Neural cell (in vitro differentiated cells): ENCODE results near the gene RSL24D1. TPM values are rescaled to one million over a fixed set of nuclear protein-coding genes. Genes with fewer than 3 reads are reported as not detected.

Source experiments
- H2AFZ ChIP-seq: fragments of 200-600, 300-800 bp; sonication (generic), shearing (Covaris generic); 2 replicates; pipeline ENCODE4 v1.6.0; 2014; ENCODE audit warnings: low read depth, mild to moderate bottlenecking, antibody characterized with exemption, low read length, moderate library complexity
- H3F3A ChIP-seq: fragments of 200-600 bp; shearing (Covaris generic); 2 replicates; pipeline ENCODE4 v1.6.1; 2016; ENCODE audit warnings: mild to moderate bottlenecking, moderate library complexity, mixed read lengths, antibody characterized with exemption, low read length; ENCODE audit not compliant: insufficient read depth, poor library complexity, severe bottlenecking
- H3K27ac ChIP-seq: fragments of 200-600, 300-800 bp; sonication (generic), shearing (Covaris generic); 2 replicates; pipeline ENCODE4 v1.5.1; 2014; ENCODE audit warnings: mild to moderate bottlenecking, low read length, moderate library complexity
- H3K27me3 ChIP-seq: fragments of 300-800, 200-600 bp; sonication (generic), shearing (Covaris generic); 2 replicates; pipeline ENCODE4 v1.6.0; 2014; ENCODE audit warnings: mild to moderate bottlenecking, low read depth, low read length, moderate library complexity; ENCODE audit not compliant: insufficient read depth
- H3K36me3 ChIP-seq: fragments of 300-800, 200-600 bp; sonication (generic), shearing (Covaris generic); 2 replicates; pipeline ENCODE4 v1.5.1; 2014; ENCODE audit warnings: mild to moderate bottlenecking, antibody characterized with exemption, low read length, moderate library complexity; ENCODE audit not compliant: insufficient read depth
- H3K4me2 ChIP-seq: fragments of 300-800, 200-600 bp; sonication (generic), shearing (Covaris generic); 2 replicates; pipeline ENCODE4 v1.6.0; 2014; ENCODE audit warnings: mild to moderate bottlenecking, low read length
- H3K4me3 ChIP-seq: fragments of 300-800, 200-600 bp; sonication (generic), shearing (Covaris generic); 2 replicates; pipeline ENCODE4 v1.5.1; 2014; ENCODE audit warnings: mild to moderate bottlenecking, low read length, moderate library complexity
- H3K79me2 ChIP-seq: fragments of 200-600 bp; shearing (Covaris generic); replicated peaks from 2 replicates; pipeline ENCODE4 v1.6.0; 2014; ENCODE audit warnings: mild to moderate bottlenecking, low read length, moderate library complexity; ENCODE audit not compliant: insufficient read depth
- H3K9ac ChIP-seq: fragments of 300-800, 200-600 bp; sonication (generic), shearing (Covaris generic); 2 replicates; pipeline ENCODE4 v1.6.1; 2016; ENCODE audit warnings: mild to moderate bottlenecking, low read length, mixed read lengths
- H3K9me2 ChIP-seq: fragments of 200-600 bp; shearing (Covaris generic); 2 replicates; pipeline ENCODE4 v1.6.1; 2016; ENCODE audit warnings: mild to moderate bottlenecking, low read length, mixed read lengths; ENCODE audit not compliant: insufficient read depth
- H3K9me3 ChIP-seq: fragments of 200-600, 300-800 bp; sonication (generic), shearing (Covaris generic); 2 replicates; pipeline ENCODE4 v1.6.1; 2016; ENCODE audit warnings: mild to moderate bottlenecking, mixed run types, low read length, moderate library complexity, mixed read lengths
- H4K20me1 ChIP-seq: fragments of 200-600 bp; shearing (Covaris generic); 2 replicates; pipeline ENCODE4 v1.6.1; 2016; ENCODE audit warnings: mild to moderate bottlenecking, mixed run types; ENCODE audit not compliant: insufficient read depth
- EP300 ChIP-seq: fragments of 450-650 bp; conservative IDR thresholded peaks from 2 replicates; pipeline ENCODE4 v1.6.1; 2014; ENCODE audit warnings: antibody characterized with exemption, mild to moderate bottlenecking, moderate library complexity; ENCODE audit not compliant: poor library complexity, severe bottlenecking
- EZH2 ChIP-seq: fragments of 200-600, 300-800 bp; shearing (Covaris generic), sonication (generic); IDR thresholded peaks from 2 replicates; pipeline ENCODE4 v1.6.1; 2014; ENCODE audit warnings: antibody characterized with exemption, low read length, borderline replicate concordance, mild to moderate bottlenecking; ENCODE audit not compliant: insufficient read depth, poor library complexity, severe bottlenecking
- POLR2AphosphoS5 ChIP-seq: IDR thresholded peaks from 2 replicates; pipeline ENCODE4 v1.6.1; 2012
- RAD21 ChIP-seq: fragments of 450-650 bp; conservative IDR thresholded peaks from 2 replicates; pipeline ENCODE4 v1.6.1; 2014; ENCODE audit warnings: antibody characterized with exemption, mild to moderate bottlenecking, moderate library complexity
- SMC3 ChIP-seq: fragments of 450-650 bp; conservative IDR thresholded peaks from 2 replicates; pipeline ENCODE4 v1.6.1; 2014; ENCODE audit warnings: antibody characterized with exemption, mild to moderate bottlenecking, moderate library complexity; ENCODE audit not compliant: poor library complexity
- TAF1 ChIP-seq: IDR thresholded peaks from 2 replicates; pipeline ENCODE4 v1.6.1; 2012; ENCODE audit warnings: low read depth
- polyA plus RNA-seq: library from polyadenylated mRNA; depleted of rRNA; stranded (reverse); fragments of >200 nt; gene quantifications from 2 replicates; pipeline ENCODE4 v1.2.3, GENCODE V29; 2014
- TF ChIP-seq, protein P1 (sequence below): IDR thresholded peaks from 2 replicates; pipeline ENCODE4 v1.6.1; 2012; ENCODE audit warnings: borderline replicate concordance
- TF ChIP-seq, protein P2 (sequence below): fragments of 450-650 bp; IDR thresholded peaks from 2 replicates; pipeline ENCODE4 v1.5.1; 2014; ENCODE audit warnings: antibody characterized with exemption, mild to moderate bottlenecking, moderate library complexity; ENCODE audit not compliant: poor library complexity, severe bottlenecking

RSL24D1 gene
- polyA plus RNA-seq, 1 donor from 2014 or later: 227 TPM

DNA sequence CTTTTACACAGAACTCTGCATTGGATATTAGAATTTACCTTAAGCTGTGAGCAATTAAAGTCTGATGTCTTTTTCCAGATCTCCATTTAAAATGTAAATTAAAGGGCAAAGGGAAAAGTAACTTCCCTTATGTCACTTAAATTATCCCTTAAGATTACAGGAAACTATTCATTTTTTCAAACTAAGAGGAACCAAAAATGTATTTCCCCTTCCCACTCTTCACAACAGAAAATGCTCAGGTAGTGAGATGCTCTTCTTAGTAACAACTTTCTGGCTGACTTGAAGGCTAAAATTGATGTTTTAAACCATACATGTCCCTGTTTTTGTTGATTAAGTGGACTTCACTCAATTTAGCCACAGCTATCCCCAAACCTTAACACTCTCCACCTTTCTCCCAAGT, 17.6 kb downstream of the RSL24D1 start:
- TF ChIP-seq RAD21 (no peak), TAF1 (no peak), EZH2 (no peak), EP300 (no peak)
- no peak overlapping the region for H3K9ac ChIP-seq
- H2AFZ ChIP-seq: no peak overlapping the region
- H3F3A ChIP-seq: no peaks in the 10 kb centered on the region
- H3K27ac ChIP-seq: no peak overlapping the region
- no peaks in the 10 kb centered on the region for H4K20me1 ChIP-seq
- peaks cover 3% of the 10 kb centered on the region for H3K36me3 ChIP-seq
- H3K4me3 ChIP-seq: no peak overlapping the region
- no peaks in the 10 kb centered on the region for H3K79me2 ChIP-seq
- no peaks in the 10 kb centered on the region for H3K9me2 ChIP-seq
- H3K27me3 ChIP-seq: no peaks in the 10 kb centered on the region
- H3K4me2 ChIP-seq: no peak overlapping the region
- H3K9me3 ChIP-seq: no peaks in the 10 kb centered on the region

DNA sequence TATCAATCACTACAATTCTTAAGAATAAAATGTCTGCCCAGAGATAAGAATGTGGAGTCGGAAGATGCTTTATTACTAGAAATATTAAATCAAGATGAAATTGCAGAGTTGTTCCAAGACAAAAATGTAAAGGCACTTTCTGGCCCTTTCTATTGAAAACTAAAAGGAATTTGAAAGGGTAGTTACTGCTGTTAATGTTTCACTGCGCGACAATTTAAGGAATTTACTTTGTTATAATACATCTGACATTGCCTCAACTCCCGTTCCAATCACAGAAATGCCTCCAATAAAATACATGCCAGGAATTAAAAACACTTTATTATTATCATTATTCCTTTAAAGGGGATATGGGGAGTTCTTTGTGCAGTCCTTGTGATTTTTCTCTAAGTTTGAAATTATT, 26.4 kb downstream of the RSL24D1 start:
- Histone ChIP-seq H3K9me2 (no peaks in the 10 kb centered on the region), H3K4me3 (no peak overlapping the region), H2AFZ (no peak overlapping the region), H3F3A (no peaks in the 10 kb centered on the region), H3K27ac (no peak overlapping the region), H4K20me1 (no peaks in the 10 kb centered on the region), H3K9ac (no peak overlapping the region), H3K36me3 (no peaks in the 10 kb centered on the region), H3K79me2 (no peaks in the 10 kb centered on the region), H3K4me2 (no peak overlapping the region), H3K9me3 (no peaks in the 10 kb centered on the region), H3K27me3 (no peaks in the 10 kb centered on the region)
- no peak for TF ChIP-seq EP300
- TF ChIP-seq, protein P1, sequence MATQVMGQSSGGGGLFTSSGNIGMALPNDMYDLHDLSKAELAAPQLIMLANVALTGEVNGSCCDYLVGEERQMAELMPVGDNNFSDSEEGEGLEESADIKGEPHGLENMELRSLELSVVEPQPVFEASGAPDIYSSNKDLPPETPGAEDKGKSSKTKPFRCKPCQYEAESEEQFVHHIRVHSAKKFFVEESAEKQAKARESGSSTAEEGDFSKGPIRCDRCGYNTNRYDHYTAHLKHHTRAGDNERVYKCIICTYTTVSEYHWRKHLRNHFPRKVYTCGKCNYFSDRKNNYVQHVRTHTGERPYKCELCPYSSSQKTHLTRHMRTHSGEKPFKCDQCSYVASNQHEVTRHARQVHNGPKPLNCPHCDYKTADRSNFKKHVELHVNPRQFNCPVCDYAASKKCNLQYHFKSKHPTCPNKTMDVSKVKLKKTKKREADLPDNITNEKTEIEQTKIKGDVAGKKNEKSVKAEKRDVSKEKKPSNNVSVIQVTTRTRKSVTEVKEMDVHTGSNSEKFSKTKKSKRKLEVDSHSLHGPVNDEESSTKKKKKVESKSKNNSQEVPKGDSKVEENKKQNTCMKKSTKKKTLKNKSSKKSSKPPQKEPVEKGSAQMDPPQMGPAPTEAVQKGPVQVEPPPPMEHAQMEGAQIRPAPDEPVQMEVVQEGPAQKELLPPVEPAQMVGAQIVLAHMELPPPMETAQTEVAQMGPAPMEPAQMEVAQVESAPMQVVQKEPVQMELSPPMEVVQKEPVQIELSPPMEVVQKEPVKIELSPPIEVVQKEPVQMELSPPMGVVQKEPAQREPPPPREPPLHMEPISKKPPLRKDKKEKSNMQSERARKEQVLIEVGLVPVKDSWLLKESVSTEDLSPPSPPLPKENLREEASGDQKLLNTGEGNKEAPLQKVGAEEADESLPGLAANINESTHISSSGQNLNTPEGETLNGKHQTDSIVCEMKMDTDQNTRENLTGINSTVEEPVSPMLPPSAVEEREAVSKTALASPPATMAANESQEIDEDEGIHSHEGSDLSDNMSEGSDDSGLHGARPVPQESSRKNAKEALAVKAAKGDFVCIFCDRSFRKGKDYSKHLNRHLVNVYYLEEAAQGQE: no peak

DNA sequence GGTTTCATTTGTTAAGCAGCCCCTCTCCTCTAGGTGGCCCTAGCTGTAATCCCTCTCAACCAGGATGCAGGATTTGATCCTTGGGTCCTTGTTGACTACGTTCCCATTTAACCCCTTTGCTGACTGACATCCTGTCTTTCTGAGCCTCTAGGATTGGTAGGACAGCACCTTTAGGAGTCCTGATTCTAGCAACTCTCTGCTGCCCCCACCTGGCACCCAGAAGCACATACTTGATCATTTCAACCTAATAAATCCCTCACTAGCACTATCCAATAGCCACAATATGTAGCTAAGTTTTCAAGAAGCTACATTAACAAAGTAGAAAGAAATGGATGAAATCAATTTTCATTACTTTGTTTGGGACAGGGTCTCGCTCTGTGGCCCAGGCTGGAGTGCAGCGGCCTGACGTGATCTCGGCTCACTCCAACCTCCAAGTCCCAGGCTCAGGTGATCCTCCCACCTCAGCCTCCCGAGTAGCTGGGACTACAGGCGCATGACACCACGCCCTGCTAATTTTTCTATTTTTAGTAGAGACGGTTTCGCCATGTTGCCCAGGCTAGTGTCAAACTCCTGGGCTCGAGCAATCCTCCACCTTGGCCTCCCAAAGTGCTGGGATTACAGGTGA, 28.3 kb downstream of the RSL24D1 start:
- Histone ChIP-seq H3K27me3 (no peaks in the 10 kb centered on the region), H3K4me3 (no peak overlapping the region), H3K9me2 (no peaks in the 10 kb centered on the region), H3F3A (no peaks in the 10 kb centered on the region), H2AFZ (no peak overlapping the region), H3K27ac (no peak overlapping the region), H3K9ac (no peak overlapping the region), H4K20me1 (no peaks in the 10 kb centered on the region), H3K9me3 (no peaks in the 10 kb centered on the region), H3K4me2 (no peak overlapping the region), H3K79me2 (no peaks in the 10 kb centered on the region), H3K36me3 (no peaks in the 10 kb centered on the region)
- peak; percentile 85 for TF ChIP-seq SMC3
- TF ChIP-seq, protein P2, sequence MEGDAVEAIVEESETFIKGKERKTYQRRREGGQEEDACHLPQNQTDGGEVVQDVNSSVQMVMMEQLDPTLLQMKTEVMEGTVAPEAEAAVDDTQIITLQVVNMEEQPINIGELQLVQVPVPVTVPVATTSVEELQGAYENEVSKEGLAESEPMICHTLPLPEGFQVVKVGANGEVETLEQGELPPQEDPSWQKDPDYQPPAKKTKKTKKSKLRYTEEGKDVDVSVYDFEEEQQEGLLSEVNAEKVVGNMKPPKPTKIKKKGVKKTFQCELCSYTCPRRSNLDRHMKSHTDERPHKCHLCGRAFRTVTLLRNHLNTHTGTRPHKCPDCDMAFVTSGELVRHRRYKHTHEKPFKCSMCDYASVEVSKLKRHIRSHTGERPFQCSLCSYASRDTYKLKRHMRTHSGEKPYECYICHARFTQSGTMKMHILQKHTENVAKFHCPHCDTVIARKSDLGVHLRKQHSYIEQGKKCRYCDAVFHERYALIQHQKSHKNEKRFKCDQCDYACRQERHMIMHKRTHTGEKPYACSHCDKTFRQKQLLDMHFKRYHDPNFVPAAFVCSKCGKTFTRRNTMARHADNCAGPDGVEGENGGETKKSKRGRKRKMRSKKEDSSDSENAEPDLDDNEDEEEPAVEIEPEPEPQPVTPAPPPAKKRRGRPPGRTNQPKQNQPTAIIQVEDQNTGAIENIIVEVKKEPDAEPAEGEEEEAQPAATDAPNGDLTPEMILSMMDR: peak; percentile 81
- TF ChIP-seq POLR2AphosphoS5: no peak
- TF ChIP-seq RAD21: peak; percentile 83
- no peak for TF ChIP-seq EP300
